GM12891 (cell line): ENCODE data around the gene ACSM4.

Experiments used
- PAX5 ChIP-seq: IDR thresholded peaks from 2 replicates; pipeline ENCODE4 v1.6.1; 2011; ENCODE audit warnings: low read length, moderate library complexity, mild to moderate bottlenecking; ENCODE audit not compliant: insufficient read depth, severe bottlenecking
- POLR2A ChIP-seq: IDR thresholded peaks from 2 replicates; pipeline ENCODE4 v1.6.1; 2011; ENCODE audit warnings: low read depth, low read length, control low read depth
- POLR2AphosphoS5 ChIP-seq: IDR thresholded peaks from 2 replicates; pipeline ENCODE4 v1.6.1; 2011; ENCODE audit warnings: low read depth, low read length, control low read depth
- TAF1 ChIP-seq: IDR thresholded peaks from 2 replicates; pipeline ENCODE4 v1.6.1; 2011; ENCODE audit warnings: low read depth, low read length, control low read depth

- no peak for TF ChIP-seq POLR2A
- TF ChIP-seq POLR2AphosphoS5, result no peak
- no peak for TF ChIP-seq PAX5
- no peak for TF ChIP-seq TAF1
Observed at GRCh38 chr12:7295529-7295928, 8.3 kb upstream of the ACSM4 start.
